Measurements from ENCODE around the gene NUDT13.
A peak's percentile ranks its signal among the peaks of the same experiment; 100 is the strongest.
"Not testable (repeated sequence)": the region's sequence is repeated elsewhere in the genome, so short reads cannot be mapped to it uniquely, and the experiment has no call there.

Gene NUDT13

DNA sequence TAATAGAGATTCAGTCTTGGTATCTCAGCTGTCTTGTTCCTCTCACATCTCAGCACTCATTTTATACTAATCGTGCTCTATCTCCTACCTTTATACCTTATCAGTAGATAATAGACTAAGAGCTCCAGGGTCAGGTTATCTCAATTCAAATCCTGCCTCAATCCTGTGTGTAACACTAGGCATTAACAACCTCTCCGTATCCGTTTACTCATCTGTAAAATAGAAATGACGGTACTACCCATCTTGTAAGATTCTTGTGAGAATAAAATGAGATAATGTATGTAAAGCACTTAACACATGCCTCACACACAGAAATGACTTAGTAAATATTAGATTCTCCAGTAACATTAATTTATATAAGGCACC, 13.0 kb upstream of the NUDT13 start:
- no peak for DNase-seq (ENCODE audit: extremely low read depth in 1 of 2, low read depth in 1 of 2)

DNA sequence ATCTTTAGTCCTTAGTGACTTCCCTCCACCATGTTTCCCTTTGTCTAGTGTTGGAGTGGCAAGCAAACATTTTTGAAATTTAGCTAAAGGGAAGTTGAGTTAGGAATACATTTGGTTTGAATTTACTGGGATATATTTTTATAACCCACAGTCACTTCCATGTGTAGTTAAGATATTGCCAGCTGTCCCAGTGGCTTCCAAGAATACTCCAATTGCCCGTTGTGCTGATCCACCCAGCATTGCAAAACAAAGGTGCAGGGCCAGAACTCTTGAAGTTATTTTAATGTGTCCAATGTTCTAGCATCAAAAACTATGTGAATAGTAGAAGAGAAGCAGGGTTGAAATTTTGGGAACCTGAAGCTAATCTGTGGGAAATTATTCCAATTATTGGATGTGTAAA, 11.1 kb upstream of the NUDT13 start:
- DNase-seq (ENCODE audit: extremely low read depth in 1 of 2, low read depth in 1 of 2), result no peak

DNA sequence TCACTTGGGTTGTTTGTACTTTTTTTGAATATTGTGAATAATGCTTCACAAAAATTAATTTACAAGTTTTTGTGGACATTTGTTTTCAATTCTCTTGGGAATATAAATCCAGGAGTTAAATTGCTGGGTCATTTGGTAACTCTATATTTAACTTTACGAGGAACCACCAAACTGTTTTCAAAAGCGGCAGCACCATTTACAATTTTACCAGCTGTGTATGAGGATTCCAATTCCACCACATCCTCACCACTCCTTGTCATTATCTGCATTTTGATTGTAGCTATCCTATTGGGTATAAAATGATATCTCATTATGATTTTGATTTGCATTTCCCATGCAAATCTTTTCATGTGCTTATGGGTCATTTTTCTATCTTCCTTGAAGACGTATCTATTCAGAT, 4.0 kb upstream of the NUDT13 start:
- DNase-seq (ENCODE audit: extremely low read depth in 1 of 2, low read depth in 1 of 2), result no peak

DNA sequence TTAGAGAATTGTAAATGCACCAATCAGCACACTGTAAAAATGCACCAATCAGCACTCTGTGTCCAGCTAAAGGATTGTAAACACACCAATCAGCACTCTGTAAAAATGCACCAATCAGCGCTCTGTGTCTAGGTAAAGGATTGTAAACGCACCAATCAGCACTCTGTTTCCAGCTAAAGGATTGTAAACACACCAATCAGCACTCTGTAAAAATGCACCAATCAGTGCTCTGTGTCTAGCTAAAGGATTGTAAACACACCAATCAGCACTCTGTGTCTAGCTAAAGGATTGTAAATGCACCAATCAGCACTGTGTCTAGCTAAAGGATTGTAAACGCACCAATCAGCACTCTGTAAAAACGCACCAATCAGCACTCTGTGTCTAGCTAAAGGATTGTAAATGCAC, 1.0 kb upstream of the NUDT13 start:
- DNase-seq (ENCODE audit: extremely low read depth in 1 of 2, low read depth in 1 of 2), result not testable (repeated sequence)

DNA sequence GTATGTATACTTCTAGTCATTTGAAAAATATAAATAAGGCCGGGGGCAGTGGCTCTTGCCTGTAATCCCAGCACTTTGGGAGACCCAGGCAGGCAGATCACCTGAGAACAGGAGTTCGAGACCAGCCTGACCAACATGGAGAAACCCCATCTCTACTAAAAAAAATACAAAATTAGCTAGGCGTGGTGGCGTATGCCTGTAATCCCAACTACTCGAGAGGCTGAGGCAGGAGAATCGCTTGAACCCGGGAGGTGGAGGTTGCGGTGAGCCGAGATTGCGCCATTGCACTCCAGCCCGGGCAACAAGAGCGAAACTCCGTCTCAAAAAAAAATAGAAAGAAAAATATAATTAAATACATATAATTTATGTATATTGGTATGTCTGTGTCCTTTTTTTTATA, 1.8 kb downstream of the NUDT13 start:
- DNase-seq (ENCODE audit: extremely low read depth in 1 of 2, low read depth in 1 of 2), result not testable (repeated sequence)

DNA sequence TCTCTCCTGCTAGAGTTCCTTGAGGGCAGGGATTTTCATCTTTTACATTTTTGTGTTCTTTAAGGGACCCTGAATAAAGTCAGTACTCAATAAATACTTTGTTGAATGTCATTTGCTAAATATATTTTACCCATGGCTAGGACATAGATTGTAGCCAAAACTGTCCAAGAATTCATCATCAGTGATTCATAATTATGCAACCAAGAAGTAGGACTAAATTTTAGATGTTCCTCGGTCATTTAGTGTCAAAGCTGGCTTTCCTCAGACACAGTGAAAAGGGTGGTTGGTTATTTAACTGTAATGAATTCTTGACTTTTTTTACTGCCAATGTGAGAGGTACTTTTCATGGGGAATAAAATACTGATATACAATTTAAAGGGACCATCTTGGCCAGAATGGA, 3.3 kb downstream of the NUDT13 start:
- no peak for DNase-seq (ENCODE audit: extremely low read depth in 1 of 2, low read depth in 1 of 2)

DNA sequence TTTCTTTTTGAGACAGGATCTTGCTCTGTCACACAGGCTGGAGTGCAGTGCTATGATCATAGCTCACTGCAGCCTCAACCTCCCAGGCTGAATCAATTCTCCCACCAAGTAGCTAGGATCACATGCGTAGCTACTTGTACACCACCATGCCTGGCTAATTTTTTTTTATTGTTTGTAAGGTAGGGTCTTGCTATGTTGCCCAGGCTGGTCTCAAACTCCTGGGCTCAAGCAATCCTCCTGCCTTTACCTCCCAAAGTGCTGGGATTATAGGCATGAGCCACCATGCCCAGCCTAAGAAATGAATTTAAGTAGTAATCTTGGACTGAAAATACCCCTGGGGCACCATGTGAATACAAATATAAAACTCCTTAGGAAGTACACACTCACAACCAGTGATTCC, 5.8 kb downstream of the NUDT13 start:
- no peak for DNase-seq (ENCODE audit: extremely low read depth in 1 of 2, low read depth in 1 of 2)

DNA sequence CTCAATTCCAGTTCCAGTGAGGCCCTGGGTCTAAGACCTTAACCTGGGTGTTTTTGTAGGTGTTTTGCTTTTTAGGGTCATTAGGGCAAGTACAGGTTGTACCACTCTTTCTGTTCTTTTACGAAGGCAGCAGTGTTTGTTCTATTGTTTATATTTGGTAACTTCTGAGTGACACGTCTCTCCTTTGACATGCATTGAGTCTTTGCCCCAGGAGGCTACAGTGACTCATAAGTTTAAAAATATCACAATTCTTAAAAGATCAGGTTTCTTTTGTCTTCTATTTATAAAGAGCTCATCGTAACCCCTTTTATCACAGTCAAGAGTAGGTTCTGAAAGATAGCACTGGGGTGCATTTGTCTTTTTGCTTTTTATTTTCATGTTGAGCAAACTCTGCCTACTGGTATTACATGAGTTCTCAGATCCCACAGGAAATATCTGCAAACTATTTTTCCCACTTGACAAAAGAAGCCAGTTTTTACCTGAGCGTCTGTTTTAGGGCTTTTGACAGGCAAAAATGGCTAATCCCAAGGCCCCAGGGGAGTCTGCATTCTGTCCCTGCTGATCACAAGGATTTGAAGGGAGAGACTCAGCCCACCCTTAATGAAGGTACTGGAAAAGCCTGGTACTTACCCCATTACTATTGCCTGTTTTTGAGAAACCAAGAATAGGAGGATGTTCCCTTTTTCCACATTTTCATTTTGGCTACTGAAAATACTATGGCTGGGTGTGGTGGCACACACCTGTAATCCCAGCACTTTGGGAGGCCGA, 7.9 kb downstream of the NUDT13 start:
- DNase-seq (ENCODE audit: extremely low read depth in 1 of 2, low read depth in 1 of 2), result no peak

DNA sequence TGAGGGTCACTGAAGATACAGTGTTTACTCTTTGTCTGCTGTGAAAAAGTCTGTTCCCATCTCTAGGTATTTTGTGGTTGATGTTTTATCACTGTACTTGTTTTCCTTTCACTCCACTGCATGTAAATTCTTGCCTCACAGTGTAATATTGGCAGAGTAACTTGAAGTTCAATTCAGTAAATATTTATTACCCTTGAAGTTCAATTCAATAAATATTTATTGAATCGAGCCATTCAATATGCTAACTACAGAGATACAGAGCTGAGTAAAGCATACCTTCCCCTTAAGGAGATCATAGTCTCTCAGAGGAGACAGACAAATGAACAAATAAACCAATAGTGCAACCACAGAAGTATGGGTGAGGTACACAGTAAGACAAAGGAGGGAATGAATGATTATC, 9.2 kb downstream of the NUDT13 start:
- DNase-seq (ENCODE audit: extremely low read depth in 1 of 2, low read depth in 1 of 2), result no peak

DNA sequence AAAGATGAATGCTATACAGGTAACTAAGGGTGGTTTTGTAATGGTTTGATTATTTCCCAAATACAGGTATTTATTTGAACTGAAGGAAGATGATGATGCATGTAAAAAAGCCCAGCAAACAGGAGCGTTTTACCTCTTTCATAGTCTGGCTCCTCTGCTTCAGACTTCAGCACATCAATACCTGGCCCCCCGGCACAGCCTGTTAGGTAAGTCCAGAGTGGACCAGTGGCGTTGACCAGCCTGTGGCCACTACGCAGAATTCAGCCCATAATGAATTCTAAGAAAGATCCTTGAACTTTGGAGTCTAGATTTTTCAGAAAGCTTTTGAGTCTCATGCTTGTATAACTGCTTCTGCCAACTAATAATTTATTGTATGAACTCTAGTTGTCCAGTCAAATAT, 9.7 kb downstream of the NUDT13 start:
- DNase-seq (ENCODE audit: extremely low read depth in 1 of 2, low read depth in 1 of 2), result no peak

DNA sequence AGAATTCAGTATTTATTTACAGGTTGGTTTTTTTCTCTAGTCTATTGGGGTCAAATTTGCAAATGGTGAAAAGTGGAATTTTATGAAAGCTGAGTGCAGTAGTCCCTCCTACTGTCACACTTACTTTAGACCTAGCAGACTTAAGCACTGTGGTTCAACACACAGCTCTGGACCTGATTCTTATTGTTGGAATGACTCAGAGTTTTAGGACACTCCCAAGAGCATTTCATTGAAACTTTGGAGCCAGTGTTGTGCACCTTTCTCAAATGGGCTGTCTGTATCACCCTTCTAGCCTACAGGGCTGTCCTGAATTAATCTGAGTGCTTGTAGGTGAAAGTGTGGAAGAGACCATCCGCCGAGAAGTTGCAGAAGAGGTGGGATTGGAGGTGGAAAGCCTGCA, 16.1 kb downstream of the NUDT13 start:
- DNase-seq (ENCODE audit: extremely low read depth in 1 of 2, low read depth in 1 of 2), result no peak

DNA sequence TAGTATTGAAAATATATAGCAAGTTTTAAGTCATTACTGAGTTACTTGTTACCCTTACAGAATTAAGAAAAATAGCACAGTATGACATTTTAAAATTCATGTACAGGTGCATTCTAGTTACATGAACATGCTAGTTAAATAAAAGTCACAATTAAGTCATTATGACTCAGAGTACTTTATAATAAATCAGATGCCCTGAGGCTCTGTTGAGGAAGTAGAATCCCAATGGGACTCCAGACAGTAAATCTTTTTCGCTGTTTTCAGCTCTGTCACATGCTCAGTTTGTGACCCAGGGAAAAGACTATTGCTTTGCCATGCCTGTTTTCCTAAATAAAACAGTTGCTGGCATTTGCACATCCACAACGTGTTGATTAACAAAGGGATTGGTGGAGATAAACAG, 21.0 kb downstream of the NUDT13 start:
- DNase-seq (ENCODE audit: extremely low read depth in 1 of 2, low read depth in 1 of 2), result no peak

DNA sequence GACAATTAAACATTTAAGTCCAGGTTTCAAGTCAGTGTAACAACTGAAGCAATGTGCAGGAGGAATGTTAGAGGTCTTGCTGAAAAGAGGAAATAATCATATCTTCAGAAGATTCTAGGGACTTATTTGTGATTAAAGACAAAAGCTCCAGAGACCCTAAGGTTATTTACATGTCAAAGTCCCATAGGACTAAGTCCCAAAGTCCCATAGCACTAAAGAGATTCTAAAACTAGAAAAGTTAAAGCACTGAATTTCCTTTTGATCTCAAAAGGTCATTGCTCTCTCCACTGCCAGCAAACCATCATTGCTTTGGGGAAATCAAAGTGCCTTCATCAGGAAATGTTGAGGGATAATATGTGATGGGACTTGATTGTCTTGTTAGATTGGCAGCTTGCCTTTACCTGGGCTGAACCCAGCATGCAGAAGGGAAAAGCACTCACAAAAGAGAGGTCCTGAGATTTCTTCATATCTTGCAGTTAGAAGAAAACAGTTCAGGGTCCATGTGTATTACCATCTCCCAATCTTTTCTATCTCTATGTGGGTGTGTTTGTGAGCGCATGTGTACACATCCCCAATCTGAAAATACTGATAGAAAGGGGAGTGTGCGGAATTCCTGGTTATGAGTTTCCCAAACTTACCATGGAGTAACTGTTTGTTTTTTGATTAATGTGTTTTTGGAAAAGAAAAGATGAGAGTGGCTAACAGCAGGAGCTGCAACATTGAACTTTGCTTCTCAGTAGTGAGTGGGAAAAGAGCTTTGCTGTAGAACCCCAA, 21.8 kb downstream of the NUDT13 start:
- DNase-seq (ENCODE audit: extremely low read depth in 1 of 2, low read depth in 1 of 2), result no peak

DNA sequence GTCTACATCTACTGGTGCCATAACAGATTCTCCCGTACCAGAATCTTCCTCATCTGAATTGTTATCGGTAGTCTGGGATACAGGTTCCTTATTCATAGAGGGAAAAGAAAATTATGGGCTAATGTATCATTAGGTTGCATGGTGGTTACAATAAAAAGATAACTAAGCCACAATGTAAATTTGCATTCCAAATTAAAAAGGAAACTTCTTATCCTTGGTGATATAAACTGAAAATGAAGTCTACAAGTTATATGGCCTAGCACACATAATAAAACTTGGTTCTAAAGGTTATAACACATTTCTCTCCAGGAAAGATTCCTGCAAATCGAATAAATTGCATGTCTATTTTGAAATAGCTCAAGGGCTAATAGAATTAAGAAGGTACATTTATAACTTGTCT, 24.5 kb downstream of the NUDT13 start:
- DNase-seq (ENCODE audit: extremely low read depth in 1 of 2, low read depth in 1 of 2), result no peak

DNA sequence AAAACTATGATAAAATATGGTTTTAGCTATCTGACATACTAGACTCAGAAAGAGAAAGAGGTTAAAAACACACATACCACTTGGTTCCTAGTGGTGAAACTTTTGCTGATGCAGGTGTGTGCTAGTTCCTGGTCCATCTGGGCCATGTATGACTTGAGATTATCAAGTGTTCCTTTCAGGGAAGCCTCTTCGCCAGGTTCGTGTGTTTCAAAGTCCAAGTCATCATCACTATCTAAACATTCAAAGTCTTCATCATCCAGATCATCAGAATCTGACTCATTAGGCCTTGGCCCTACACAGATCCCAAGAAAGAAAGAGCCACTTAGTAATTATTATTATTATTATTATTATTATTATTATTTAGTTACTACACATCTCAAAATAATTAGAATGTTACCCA, 26.4 kb downstream of the NUDT13 start:
- DNase-seq (ENCODE audit: extremely low read depth in 1 of 2, low read depth in 1 of 2), result no peak

DNA sequence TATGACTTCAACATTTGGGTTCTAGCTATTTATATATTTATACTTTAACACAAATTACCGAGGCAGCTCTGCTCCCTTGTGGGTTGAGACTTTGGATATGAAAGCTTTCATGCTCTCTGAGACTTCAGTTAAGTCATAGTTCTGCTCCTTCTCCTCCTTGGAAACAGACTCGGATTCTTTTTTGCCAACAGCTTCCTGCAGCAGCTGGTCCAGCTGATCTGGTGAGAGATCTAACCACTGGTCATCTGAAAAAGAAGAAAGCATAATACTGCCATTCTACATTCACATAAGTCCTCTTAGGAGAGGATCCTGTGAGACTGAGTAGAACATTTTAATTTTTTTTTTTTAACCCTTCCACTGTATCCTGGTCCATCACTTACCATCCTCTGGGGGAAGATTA, 29.0 kb downstream of the NUDT13 start:
- no peak for DNase-seq (ENCODE audit: extremely low read depth in 1 of 2, low read depth in 1 of 2)

DNA sequence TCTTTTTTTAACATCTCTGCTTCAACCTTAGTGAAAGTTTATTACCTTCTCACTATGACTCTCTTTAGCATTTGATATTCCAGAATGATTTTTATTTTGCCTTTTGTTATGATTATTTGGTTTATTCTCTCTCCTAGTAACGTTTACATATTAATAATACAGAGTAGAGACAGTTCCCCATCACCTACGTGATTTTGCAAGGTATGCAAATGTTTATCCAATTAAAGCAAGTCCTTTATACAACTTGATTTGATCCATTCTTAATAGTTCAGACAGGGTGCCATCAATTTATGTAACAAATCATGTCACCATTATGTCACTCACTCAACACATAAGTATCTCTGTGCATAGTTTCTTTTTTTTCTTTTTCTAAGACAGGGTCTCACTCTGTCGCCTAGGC, 31.3 kb downstream of the NUDT13 start:
- DNase-seq (ENCODE audit: extremely low read depth in 1 of 2, low read depth in 1 of 2), result no peak

DNA sequence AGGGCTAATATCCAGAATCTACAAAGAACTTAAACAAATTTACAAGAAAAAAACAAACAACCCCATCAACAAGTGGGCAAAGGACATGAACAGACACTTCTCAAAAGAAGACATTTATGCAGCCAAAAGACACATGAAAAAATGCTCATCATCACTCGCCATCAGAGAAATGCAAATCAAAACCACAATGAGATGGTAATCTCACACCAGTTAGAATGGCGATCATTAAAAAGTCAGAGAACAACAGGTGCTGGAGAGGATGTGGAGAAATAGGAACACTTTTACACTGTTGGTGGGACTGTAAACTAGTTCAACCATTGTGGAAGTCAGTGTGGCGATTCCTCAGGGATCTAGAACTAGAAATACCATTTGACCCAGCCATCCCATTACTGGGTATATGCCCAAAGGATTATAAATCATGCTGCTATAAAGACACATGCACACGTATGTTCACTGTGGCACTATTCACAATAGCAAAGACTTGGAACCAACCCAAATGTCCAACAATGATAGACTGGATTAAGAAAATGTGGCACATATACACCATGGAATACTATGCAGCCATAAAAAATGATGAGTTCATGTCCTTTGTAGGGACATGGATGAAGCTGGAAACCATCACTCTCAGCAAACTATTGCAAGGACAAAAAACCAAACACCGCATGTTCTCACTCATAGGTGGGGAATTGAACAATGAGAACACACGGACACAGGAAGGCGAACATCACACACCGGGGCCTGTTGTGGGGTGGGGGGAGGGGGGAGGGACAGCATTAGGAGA, 40.6 kb downstream of the NUDT13 start:
- not testable (repeated sequence) for DNase-seq (ENCODE audit: extremely low read depth in 1 of 2, low read depth in 1 of 2)

DNA sequence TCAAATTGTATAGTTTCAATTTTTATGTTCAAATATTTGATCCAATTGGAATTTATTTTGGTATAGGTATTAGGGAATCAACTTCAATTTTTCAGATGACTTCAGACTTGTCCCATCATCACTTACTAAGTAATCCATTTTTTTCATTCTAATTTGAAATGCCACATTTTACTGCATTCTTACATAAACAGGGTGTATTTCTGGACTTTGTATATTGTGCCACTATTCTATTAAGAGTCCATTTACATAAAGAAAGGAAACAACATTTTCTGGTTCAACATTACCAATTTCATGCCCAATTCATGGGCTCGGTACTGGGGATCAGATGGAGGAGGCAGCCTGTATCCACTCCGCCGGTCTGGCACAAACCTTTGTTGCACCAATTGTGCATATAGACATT, 41.8 kb downstream of the NUDT13 start:
- no peak for DNase-seq (ENCODE audit: extremely low read depth in 1 of 2, low read depth in 1 of 2)

DNA sequence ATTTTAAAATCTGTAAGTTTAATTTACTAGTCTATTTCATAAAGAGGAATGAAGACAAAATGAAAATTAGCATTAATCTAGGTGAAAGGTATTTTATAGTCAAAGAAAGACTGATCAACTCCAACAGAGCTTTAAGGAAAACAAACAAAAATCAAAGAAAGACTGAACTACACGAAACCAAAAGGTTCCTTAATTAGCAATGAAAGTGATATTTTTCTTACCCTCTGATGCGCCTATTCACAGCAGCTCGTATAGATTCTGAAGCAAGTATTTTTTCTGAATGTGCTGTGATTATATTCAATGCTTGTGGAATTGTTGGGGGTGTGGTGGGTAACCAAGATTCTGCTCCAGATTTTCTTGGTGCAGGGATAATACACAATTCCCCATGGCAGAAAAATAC, 45.8 kb downstream of the NUDT13 start:
- DNase-seq (ENCODE audit: extremely low read depth in 1 of 2, low read depth in 1 of 2), result no peak

DNA sequence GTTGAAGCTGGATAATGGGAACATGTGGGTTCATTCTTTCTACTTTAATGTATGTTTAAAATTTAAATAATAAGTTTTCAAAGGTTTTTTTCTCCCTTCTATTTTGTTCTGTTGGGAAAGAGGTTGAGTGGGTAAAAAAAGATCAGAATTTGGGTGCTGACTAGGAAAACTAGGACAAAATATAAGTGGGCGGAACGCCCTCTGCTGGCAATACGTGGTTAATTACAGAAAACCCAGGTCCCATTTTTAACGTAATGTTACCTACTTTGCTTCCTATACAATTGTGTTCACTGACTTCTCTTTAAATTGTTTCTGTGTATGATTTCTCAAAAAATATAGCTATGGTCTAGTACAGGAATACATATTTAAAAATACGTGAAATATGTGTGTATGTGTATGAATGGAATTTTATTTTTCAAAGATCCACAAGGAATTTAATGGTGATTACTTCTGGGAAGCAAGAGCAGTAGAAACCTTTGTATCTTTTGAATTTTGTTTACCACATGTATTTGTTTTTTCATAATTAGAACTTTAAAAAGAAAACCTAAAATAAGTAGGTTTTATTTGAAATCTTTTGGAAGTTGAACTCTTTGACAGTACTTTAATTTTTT, 48.9 kb downstream of the NUDT13 start:
- peak in 1 of 2 donors; percentile 12 for DNase-seq (ENCODE audit: extremely low read depth in 1 of 2, low read depth in 1 of 2)
